Liver (tissue), 3 donors: ENCODE results near the gene GUCD1.

Experiments
- EGR1 ChIP-seq, 2 donors: IDR thresholded peaks; 2 replicates each; pipeline ENCODE4 v1.6.1; 2016 to 2018; ENCODE audit warnings: antibody characterized with exemption in 2 of 2, low read depth in 2 of 2
- GABPA ChIP-seq, 2 donors: IDR thresholded peaks in 1 of 2; conservative IDR thresholded peaks in 1 of 2; 2 replicates each; pipeline ENCODE4 v1.6.1; 2016; ENCODE audit warnings: antibody characterized with exemption in 2 of 2, mild to moderate bottlenecking in 1 of 2, moderate library complexity in 1 of 2
- HNF4A ChIP-seq, 2 donors: conservative IDR thresholded peaks; 2 replicates each; pipeline ENCODE4 v1.6.1; 2016; ENCODE audit warnings: antibody characterized with exemption in 2 of 2, mild to moderate bottlenecking in 2 of 2
- JUND ChIP-seq, 2 donors: IDR thresholded peaks; 2 replicates each; pipeline ENCODE4 v1.6.1; 2016; ENCODE audit warnings: antibody characterized with exemption in 2 of 2
- RAD21 ChIP-seq, 2 donors: IDR thresholded peaks; 2 replicates each; pipeline ENCODE4 v1.6.1; 2016; ENCODE audit warnings: antibody characterized with exemption in 2 of 2, mild to moderate bottlenecking in 2 of 2
- TAF1 ChIP-seq: conservative IDR thresholded peaks from 2 replicates; pipeline ENCODE4 v1.6.1; 2016; ENCODE audit warnings: antibody characterized with exemption, mild to moderate bottlenecking
- YY1 ChIP-seq: IDR thresholded peaks from 2 replicates; pipeline ENCODE4 v1.6.1; 2016; ENCODE audit warnings: antibody characterized with exemption, mild to moderate bottlenecking
- TF ChIP-seq, protein P1 (sequence below): fragments of 150-350 bp; IDR thresholded peaks from 2 replicates; pipeline ENCODE4 v1.5.1; 2017; ENCODE audit warnings: improper control_type of control experiment, low read depth, low read length; ENCODE audit not compliant: missing input control
- TF ChIP-seq, protein P2 (sequence below): IDR thresholded peaks from 2 replicates; pipeline ENCODE4 v1.6.1; 2016; ENCODE audit warnings: antibody characterized with exemption
- TF ChIP-seq, protein P3 (sequence below): IDR thresholded peaks from 2 replicates; pipeline ENCODE4 v1.6.1; 2016; ENCODE audit warnings: antibody characterized with exemption
- TF ChIP-seq, protein P4 (sequence below): IDR thresholded peaks from 2 replicates; pipeline ENCODE4 v1.6.1; 2016; ENCODE audit warnings: antibody characterized with exemption, mild to moderate bottlenecking
- TF ChIP-seq, protein P5 (sequence below): IDR thresholded peaks from 2 replicates; pipeline ENCODE4 v1.6.1; 2016; ENCODE audit warnings: antibody characterized with exemption
- donor health status: healthy.
- donor health status: healthy.

DNA sequence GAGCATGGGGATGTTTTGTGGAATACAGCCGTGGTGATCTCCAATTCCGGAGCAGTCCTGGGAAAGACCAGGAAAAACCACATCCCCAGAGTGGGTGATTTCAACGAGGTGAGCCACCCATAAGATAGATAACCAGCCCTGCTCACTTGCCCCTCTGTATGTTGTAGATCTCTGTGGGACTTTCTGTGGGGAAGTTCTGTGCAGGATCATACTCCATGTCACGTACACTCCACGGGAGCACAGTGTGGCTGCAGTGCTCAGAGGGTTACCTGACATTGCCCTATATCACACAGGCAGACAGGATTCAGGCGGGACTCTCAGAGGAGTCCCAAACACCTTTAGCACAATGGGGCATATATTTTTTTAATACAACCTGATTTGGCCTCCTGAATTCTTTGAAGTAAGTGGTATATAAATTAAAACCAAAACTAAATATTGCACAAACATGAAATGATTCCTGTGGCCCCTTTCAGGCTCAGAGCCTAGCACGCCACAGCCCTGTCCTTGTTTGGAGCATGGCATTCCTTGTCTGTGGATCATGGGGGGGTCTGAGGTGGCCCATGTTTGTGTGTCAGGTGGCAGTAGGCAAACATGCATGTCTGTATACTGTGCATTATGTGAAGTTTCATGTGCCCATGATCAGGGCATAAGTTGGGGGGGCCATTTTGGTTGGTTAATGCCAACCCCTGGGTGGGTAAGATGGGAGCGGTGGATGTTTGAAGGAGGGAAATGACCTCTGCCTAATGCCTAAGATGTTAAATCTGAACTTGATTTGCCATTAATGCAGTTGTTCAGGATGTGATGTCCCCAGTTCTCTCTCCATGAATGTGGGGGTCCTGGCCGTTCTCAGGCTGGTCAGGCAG is 41.3 kb downstream of the GUCD1 start:
- TF ChIP-seq, protein P1, sequence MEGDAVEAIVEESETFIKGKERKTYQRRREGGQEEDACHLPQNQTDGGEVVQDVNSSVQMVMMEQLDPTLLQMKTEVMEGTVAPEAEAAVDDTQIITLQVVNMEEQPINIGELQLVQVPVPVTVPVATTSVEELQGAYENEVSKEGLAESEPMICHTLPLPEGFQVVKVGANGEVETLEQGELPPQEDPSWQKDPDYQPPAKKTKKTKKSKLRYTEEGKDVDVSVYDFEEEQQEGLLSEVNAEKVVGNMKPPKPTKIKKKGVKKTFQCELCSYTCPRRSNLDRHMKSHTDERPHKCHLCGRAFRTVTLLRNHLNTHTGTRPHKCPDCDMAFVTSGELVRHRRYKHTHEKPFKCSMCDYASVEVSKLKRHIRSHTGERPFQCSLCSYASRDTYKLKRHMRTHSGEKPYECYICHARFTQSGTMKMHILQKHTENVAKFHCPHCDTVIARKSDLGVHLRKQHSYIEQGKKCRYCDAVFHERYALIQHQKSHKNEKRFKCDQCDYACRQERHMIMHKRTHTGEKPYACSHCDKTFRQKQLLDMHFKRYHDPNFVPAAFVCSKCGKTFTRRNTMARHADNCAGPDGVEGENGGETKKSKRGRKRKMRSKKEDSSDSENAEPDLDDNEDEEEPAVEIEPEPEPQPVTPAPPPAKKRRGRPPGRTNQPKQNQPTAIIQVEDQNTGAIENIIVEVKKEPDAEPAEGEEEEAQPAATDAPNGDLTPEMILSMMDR: no peak
- TF ChIP-seq, protein P2, sequence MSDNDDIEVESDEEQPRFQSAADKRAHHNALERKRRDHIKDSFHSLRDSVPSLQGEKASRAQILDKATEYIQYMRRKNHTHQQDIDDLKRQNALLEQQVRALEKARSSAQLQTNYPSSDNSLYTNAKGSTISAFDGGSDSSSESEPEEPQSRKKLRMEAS: no peak
- TF ChIP-seq, protein P3, sequence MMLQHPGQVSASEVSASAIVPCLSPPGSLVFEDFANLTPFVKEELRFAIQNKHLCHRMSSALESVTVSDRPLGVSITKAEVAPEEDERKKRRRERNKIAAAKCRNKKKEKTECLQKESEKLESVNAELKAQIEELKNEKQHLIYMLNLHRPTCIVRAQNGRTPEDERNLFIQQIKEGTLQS: no peak
- TF ChIP-seq EGR1 (IDR thresholded peaks at IDR 0.05; ENCODE audit: low read depth in 2 of 2): no peak
- no peak for TF ChIP-seq TAF1
- TF ChIP-seq, protein P4, sequence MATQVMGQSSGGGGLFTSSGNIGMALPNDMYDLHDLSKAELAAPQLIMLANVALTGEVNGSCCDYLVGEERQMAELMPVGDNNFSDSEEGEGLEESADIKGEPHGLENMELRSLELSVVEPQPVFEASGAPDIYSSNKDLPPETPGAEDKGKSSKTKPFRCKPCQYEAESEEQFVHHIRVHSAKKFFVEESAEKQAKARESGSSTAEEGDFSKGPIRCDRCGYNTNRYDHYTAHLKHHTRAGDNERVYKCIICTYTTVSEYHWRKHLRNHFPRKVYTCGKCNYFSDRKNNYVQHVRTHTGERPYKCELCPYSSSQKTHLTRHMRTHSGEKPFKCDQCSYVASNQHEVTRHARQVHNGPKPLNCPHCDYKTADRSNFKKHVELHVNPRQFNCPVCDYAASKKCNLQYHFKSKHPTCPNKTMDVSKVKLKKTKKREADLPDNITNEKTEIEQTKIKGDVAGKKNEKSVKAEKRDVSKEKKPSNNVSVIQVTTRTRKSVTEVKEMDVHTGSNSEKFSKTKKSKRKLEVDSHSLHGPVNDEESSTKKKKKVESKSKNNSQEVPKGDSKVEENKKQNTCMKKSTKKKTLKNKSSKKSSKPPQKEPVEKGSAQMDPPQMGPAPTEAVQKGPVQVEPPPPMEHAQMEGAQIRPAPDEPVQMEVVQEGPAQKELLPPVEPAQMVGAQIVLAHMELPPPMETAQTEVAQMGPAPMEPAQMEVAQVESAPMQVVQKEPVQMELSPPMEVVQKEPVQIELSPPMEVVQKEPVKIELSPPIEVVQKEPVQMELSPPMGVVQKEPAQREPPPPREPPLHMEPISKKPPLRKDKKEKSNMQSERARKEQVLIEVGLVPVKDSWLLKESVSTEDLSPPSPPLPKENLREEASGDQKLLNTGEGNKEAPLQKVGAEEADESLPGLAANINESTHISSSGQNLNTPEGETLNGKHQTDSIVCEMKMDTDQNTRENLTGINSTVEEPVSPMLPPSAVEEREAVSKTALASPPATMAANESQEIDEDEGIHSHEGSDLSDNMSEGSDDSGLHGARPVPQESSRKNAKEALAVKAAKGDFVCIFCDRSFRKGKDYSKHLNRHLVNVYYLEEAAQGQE: no peak
- no peak for TF ChIP-seq JUND (IDR thresholded peaks at IDR 0.05)
- TF ChIP-seq HNF4A (conservative IDR thresholded peaks at IDR 0.05): no peak
- TF ChIP-seq RAD21 (IDR thresholded peaks at IDR 0.05): no peak
- no peak for TF ChIP-seq YY1
- TF ChIP-seq GABPA (IDR thresholded peaks at IDR 0.05 in 1 of 2, conservative IDR thresholded peaks at IDR 0.05 in 1 of 2): no peak
- TF ChIP-seq, protein P5, sequence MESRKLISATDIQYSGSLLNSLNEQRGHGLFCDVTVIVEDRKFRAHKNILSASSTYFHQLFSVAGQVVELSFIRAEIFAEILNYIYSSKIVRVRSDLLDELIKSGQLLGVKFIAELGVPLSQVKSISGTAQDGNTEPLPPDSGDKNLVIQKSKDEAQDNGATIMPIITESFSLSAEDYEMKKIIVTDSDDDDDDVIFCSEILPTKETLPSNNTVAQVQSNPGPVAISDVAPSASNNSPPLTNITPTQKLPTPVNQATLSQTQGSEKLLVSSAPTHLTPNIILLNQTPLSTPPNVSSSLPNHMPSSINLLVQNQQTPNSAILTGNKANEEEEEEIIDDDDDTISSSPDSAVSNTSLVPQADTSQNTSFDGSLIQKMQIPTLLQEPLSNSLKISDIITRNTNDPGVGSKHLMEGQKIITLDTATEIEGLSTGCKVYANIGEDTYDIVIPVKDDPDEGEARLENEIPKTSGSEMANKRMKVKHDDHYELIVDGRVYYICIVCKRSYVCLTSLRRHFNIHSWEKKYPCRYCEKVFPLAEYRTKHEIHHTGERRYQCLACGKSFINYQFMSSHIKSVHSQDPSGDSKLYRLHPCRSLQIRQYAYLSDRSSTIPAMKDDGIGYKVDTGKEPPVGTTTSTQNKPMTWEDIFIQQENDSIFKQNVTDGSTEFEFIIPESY: no peak
